Measurements from ENCODE around the gene PNKD.
A peak's percentile ranks its signal among the peaks of the same experiment; 100 is the strongest.
"Not testable (repeated sequence)": the region's sequence is repeated elsewhere in the genome, so short reads cannot be mapped to it uniquely, and the experiment has no call there.

The PNKD gene

GRCh38 chr2:218292048-218293014 lies 22.0 kb downstream of the PNKD start, which contains the start of gene TMBIM1:
Gene TMBIM1 (minus strand): TSS chr2:218292503. CDS start chr2:218282141, 10,362 bp downstream.
- DNase-seq (ENCODE audit: low read depth) = peak; percentile 74

GRCh38 chr2:218293715-218294429 lies 23.6 kb downstream of the PNKD start:
- no peak for DNase-seq (ENCODE audit: low read depth)

DNA sequence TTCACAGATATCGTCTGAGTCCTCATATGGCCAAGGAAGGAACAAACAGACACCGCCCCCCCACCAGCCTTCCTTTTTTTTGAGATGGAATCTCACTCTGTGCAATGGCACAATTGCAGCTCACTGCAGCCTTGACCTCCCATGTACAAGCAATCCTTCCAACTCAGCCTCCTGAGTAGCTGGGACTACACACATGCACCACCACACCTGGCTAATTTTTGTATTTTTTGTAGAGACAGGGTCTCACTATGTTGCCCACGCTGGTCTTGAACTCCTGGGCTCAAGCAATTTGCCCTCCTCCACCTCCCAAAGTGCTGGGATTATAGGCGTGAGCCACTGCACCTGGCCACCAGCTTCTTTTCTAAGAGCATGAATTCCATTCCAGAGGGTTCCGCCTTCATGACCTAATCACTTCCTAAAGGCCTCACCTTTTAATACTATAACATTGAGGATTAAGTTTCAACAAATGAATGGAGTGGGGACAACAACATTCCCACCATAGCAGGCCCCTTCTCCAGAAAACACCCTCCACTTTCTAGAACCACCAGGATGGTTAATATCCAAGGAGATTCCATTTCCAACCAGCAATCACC lies 24.2 kb downstream of the PNKD start:
- no peak for DNase-seq (ENCODE audit: low read depth)

DNA sequence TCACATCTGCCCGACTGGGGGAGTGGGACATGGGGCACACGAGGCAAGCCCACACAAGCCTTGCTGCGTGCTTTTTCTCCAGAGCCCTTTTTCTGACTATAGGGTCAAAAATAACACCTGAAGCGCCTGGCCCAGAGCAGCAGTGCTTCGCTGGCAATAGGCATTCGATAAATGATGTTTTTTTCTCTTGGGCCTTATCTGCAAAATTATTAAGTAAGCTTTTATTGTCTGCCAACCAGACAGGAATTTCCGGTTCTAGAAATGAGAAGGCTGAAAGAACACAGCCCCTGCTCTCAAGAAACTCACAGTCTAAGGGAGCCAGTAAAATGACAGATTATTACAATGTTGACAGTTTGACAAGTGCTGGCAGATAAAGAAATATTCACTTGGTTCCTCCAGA lies 24.7 kb downstream of the PNKD start:
- no peak for DNase-seq (ENCODE audit: low read depth)

DNA sequence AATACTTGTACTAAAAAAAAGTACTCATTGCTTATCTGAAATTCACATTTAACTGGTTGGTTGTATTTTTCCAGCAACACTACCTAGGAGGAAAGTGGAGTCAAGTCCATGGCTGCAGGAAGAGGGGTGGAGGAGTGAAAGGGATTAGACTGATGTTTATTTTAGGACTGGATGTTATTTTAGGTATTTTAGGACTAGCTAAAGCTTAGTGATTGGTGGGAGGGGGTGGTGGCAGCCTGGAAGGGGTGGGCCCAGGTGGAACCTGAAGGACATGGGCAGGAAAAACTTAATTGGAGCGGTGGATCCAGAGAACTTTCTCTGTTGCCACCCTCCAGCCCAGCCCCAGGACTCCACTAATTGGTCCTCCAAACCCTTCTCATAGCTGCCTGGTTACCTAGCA lies 25.9 kb downstream of the PNKD start:
- DNase-seq (ENCODE audit: low read depth) = no peak

DNA sequence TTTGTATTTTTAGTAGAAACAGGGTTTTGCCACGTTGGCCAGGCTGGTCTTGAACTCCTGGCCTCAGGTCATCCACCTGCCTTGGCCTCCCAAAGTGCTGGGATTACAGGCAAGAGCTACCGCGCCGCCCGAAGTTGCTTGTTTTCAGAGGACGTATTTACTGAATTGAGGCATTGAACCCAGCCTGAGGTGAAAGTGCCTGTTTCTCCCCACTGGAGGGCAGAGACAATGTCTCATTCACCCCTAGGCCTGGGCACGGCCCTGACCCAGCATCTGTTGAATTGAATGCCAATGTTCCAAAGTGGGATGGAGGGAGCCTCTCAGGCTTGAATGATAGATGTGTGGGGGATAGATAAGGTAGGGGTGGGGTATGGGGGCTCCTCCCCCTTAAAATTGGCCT lies 26.5 kb downstream of the PNKD start:
- DNase-seq (ENCODE audit: low read depth) = no peak

- no peak for DNase-seq (ENCODE audit: low read depth)
These were observed 28.1 kb downstream of the PNKD start for GRCh38 chr2:218298314-218298875.

GRCh38 chr2:218300141-218300540 lies 29.8 kb downstream of the PNKD start:
- no peak for DNase-seq (ENCODE audit: low read depth)

- peak; percentile 80 for DNase-seq (ENCODE audit: low read depth)
These were observed 31.0 kb downstream of the PNKD start for GRCh38 chr2:218301176-218301819.

- DNase-seq (ENCODE audit: low read depth) = no peak
These were observed 35.1 kb downstream of the PNKD start for GRCh38 chr2:218305383-218305782.

GRCh38 chr2:218306184-218306920 lies 36.0 kb downstream of the PNKD start:
- no peak for DNase-seq (ENCODE audit: low read depth)

DNA sequence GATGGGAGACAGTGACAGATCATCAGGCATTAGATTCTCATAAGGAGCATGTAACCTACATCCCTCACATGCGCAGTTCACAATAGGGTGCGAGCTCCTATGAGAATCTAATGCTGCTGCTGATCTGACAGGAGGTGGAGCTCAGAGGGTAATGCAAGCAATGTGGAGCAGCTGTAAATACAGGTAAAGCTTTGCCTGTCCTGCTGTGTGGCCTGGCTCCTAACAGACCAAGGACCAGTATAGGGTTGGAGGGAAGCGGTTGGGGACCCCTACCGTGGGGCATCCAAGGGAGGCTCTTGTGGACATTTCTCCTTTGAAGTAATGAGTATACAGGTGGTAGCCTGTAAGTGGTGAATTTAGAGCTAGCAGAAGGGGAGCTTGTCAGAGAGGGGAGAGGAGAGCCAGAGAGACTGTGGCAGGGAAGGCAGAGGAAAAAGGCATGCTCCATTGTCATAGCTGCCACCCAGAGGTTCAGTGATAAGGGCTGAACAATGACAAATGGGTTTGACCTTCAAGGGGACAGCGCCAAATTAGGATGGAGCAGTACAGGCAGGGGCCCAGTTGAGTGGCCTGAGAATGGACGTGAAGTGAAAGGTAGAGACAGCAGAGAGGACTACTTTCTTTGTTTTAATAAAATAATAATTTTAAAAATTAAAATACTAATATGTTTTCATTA lies 37.2 kb downstream of the PNKD start:
- DNase-seq (ENCODE audit: low read depth) = no peak

- DNase-seq (ENCODE audit: low read depth) = no peak
These were observed 40.7 kb downstream of the PNKD start for GRCh38 chr2:218310853-218311540.

- DNase-seq (ENCODE audit: low read depth) = not testable (repeated sequence)
These were observed 41.4 kb downstream of the PNKD start for GRCh38 chr2:218311541-218312266.

DNA sequence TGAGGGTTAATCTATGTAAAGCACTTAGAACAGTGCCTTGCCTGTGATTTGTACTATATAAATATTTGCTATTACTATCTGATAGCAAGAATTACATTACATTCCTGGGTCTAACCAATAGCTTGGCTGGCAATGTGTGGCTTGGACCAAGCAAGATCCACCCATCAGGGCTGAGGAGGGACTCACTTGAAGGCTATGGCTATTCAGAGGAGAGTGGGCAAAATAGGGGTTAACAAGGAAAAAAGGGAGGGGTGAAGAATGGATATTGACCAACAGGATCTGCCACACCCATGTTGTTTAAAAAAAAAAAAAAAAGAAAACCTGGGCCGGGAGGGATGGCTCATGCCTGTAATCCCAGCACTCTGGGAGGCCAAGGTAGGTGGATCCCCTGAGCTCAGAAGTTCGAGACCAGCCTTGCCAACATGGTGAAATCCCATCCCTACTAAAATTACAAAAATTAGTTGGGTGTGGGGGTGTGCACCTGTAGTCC lies 42.0 kb downstream of the PNKD start:
- DNase-seq (ENCODE audit: low read depth) = no peak

DNA sequence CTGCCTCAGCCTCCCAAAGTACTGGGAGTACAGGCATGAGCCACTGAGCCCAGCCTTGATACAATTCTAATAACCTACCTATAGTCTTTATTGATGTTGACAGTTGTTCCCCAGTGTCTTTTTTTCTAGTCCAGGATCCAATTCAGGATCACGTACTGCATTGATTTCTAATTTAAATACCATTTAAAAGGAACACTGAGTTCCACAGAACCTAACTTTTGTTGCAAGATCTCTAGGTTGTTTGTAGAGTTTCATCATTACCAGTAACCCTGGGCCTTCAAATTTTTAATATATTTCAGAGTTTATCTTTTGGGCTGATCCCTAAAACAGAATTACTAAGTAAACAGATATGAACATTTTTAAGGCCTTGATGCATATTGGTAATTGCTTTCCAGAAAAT lies 43.0 kb downstream of the PNKD start:
- no peak for DNase-seq (ENCODE audit: low read depth)

GRCh38 chr2:218314764-218315163 lies 44.4 kb downstream of the PNKD start:
- DNase-seq (ENCODE audit: low read depth) = not testable (repeated sequence)

- no peak for DNase-seq (ENCODE audit: low read depth)
These were observed 45.1 kb downstream of the PNKD start for GRCh38 chr2:218315397-218315796.

GRCh38 chr2:218317303-218317630 lies 46.9 kb downstream of the PNKD start:
- no peak for DNase-seq (ENCODE audit: low read depth)
